Glutamatergic neuron (in vitro differentiated cells): ENCODE data around the gene AFAP1. TPM values are rescaled to one million over a fixed set of nuclear protein-coding genes. Genes with fewer than 3 reads are reported as not detected.

ENCODE experiments used
- DNase-seq: peaks from one replicate; pipeline ENCODE4 v3.0.0; 2022
- H3K27ac Mint-ChIP-seq: one replicate; pipeline ENCODE4 v1.8.0; 2020; ENCODE audit warnings: mild to moderate bottlenecking, mixed read lengths, inconsistent platforms; ENCODE audit not compliant: unreplicated experiment
- H3K27me3 Mint-ChIP-seq: one replicate; pipeline ENCODE4 v1.8.0; 2020; ENCODE audit warnings: mild to moderate bottlenecking, moderate library complexity, mixed read lengths, inconsistent platforms; ENCODE audit not compliant: unreplicated experiment
- H3K36me3 Mint-ChIP-seq: one replicate; pipeline ENCODE4 v1.8.0; 2020; ENCODE audit warnings: mild to moderate bottlenecking, mixed read lengths, inconsistent platforms; ENCODE audit not compliant: unreplicated experiment
- H3K4me1 Mint-ChIP-seq: one replicate; pipeline ENCODE4 v1.8.0; 2020; ENCODE audit warnings: mild to moderate bottlenecking, low read depth, mixed read lengths, inconsistent platforms; ENCODE audit not compliant: unreplicated experiment
- H3K4me3 Mint-ChIP-seq: one replicate; pipeline ENCODE4 v1.8.0; 2020; ENCODE audit warnings: mild to moderate bottlenecking, mixed read lengths, inconsistent platforms; ENCODE audit not compliant: unreplicated experiment
- H3K9me3 Mint-ChIP-seq: one replicate; pipeline ENCODE4 v1.8.0; 2020; ENCODE audit warnings: mild to moderate bottlenecking, moderate library complexity, mixed read lengths, inconsistent platforms; ENCODE audit not compliant: unreplicated experiment
- total RNA-seq: library from RNA; stranded (reverse); fragmentation: NEBNext Ultra II Directional; extraction: Animal tissue kit (Norgen Biotek cat#: 25700); gene quantifications from one replicate; pipeline ENCODE4 v1.2.1, GENCODE V29; 2021; ENCODE audit not compliant: unreplicated experiment
- TF ChIP-seq, protein P1 (sequence below): fragments of 200-600 bp; sonication (generic); IDR thresholded peaks from one replicate; pipeline ENCODE4 v1.5.0; 2021; ENCODE audit not compliant: partially characterized antibody, unreplicated experiment

The AFAP1 gene
- total RNA-seq, 1 donor from 2014 or later = 528 TPM

DNA sequence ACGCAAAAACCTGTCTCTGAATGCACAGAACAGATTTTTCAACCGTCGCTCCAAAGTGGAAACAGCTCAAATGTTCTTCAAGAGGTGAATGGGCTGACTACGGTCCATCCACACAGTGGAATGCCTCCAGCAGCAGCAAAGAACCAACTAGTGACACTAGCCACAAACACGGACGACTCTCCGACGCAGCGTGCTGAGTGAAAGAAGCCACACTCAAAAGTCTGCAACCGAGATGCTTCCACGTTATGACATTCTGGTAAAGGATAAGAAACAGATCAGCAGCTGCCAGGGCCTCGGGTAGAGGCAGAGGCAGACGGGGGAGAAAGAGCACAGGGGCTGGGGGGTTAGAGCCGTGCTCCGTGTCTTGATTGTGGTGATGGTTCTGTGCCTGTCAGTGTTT, 125.2 kb downstream of the AFAP1 start:
- Mint-ChIP-seq H3K4me1 (peaks cover 94% of the 10 kb centered on the region), H3K36me3 (peaks cover 16% of the 10 kb centered on the region), H3K9me3 (peaks cover 82% of the 10 kb centered on the region), H3K27ac (peak overlapping the region; percentile 99), H3K4me3 (peak overlapping the region; percentile 75), H3K27me3 (peaks cover 56% of the 10 kb centered on the region)
- TF ChIP-seq, protein P1, sequence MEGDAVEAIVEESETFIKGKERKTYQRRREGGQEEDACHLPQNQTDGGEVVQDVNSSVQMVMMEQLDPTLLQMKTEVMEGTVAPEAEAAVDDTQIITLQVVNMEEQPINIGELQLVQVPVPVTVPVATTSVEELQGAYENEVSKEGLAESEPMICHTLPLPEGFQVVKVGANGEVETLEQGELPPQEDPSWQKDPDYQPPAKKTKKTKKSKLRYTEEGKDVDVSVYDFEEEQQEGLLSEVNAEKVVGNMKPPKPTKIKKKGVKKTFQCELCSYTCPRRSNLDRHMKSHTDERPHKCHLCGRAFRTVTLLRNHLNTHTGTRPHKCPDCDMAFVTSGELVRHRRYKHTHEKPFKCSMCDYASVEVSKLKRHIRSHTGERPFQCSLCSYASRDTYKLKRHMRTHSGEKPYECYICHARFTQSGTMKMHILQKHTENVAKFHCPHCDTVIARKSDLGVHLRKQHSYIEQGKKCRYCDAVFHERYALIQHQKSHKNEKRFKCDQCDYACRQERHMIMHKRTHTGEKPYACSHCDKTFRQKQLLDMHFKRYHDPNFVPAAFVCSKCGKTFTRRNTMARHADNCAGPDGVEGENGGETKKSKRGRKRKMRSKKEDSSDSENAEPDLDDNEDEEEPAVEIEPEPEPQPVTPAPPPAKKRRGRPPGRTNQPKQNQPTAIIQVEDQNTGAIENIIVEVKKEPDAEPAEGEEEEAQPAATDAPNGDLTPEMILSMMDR = no peak
- DNase-seq = no peak

DNA sequence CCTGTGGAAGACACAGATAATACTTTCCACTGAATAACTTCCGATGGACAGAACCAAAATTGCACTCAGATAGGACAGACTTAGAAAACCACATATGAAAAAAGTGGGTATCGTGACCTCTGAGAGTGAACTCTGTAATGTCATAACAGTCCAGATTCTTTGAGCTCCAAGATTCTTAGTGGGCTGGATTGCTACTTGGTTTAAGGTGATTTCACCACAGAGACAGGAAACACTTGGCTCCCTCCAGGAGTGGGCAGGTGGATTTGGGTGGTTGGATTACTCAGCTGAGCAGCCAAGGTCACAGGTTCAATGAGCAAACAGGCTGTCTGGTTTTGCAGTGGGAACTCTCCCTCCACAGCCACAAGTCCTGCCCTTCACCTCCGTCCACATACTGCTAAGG, 126.0 kb downstream of the AFAP1 start:
- peaks cover 18% of the 10 kb centered on the region for H3K36me3 Mint-ChIP-seq
- H3K9me3 Mint-ChIP-seq = peaks cover 78% of the 10 kb centered on the region
- TF ChIP-seq, protein P1 = no peak
- peak overlapping the region; percentile 99 for H3K27ac Mint-ChIP-seq
- peaks cover 52% of the 10 kb centered on the region for H3K27me3 Mint-ChIP-seq
- H3K4me3 Mint-ChIP-seq = peak overlapping the region; percentile 75
- DNase-seq = no peak
- peaks cover 89% of the 10 kb centered on the region for H3K4me1 Mint-ChIP-seq

DNA sequence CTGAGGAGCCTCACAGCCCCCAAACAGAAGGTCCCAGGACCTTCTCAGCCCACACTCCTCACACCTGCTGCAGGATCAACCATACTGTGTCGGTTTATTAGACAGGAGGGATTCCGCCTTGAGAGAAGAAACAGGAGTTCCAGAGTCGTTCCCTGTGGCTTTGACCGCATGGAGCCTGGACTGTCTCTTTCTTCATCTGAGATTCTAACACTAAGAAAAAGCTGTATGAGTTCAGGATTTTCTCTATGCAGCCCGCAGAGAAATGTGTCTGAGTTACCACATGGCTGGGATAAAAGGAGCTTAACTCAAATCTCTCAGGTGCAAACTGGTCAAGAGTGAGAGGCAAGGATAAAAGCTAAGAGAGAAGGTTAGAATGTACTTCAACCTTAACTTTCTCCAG, 126.7 kb downstream of the AFAP1 start:
- Mint-ChIP-seq H3K27me3 (peaks cover 53% of the 10 kb centered on the region), H3K4me1 (peaks cover 88% of the 10 kb centered on the region), H3K4me3 (peak overlapping the region; percentile 75), H3K36me3 (peaks cover 23% of the 10 kb centered on the region), H3K27ac (peak overlapping the region; percentile 99), H3K9me3 (peaks cover 76% of the 10 kb centered on the region)
- no peak for DNase-seq
- TF ChIP-seq, protein P1 = no peak

DNA sequence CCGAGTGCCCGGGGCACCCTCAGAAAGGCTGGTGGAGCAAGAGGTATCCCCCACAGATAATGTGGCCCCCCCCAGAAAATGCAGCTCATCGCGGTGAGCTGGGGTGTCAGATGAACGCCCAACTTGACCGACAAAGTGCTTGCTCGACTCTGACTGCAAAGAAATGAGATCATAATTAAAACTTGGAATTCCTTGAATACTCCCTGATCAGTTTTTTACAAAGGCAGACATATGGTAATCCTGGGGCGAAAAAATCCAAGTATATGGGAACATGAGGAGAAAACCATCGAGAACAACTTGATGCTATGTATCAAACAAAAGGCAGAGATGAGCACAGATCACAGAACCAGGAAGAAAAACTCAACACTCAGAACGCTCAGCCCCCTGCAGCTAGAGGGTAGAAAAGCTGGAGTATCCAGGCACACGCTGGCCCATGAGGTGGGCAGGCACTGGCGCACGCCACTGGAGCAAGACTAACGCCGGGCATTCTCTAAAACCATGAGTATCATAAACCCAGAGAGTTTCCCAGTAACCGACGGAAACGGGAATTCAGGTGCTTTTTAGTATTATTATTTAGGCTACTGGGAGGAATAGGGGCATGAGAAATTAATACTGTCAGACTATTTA, 127.3 kb downstream of the AFAP1 start:
- H3K27me3 Mint-ChIP-seq = peaks cover 57% of the 10 kb centered on the region
- H3K4me3 Mint-ChIP-seq = peak overlapping the region; percentile 63
- peak overlapping the region; percentile 99 for H3K27ac Mint-ChIP-seq
- H3K36me3 Mint-ChIP-seq = peaks cover 28% of the 10 kb centered on the region
- DNase-seq = no peak
- TF ChIP-seq, protein P1 = no peak
- peaks cover 80% of the 10 kb centered on the region for H3K9me3 Mint-ChIP-seq
- H3K4me1 Mint-ChIP-seq = peaks cover 88% of the 10 kb centered on the region

DNA sequence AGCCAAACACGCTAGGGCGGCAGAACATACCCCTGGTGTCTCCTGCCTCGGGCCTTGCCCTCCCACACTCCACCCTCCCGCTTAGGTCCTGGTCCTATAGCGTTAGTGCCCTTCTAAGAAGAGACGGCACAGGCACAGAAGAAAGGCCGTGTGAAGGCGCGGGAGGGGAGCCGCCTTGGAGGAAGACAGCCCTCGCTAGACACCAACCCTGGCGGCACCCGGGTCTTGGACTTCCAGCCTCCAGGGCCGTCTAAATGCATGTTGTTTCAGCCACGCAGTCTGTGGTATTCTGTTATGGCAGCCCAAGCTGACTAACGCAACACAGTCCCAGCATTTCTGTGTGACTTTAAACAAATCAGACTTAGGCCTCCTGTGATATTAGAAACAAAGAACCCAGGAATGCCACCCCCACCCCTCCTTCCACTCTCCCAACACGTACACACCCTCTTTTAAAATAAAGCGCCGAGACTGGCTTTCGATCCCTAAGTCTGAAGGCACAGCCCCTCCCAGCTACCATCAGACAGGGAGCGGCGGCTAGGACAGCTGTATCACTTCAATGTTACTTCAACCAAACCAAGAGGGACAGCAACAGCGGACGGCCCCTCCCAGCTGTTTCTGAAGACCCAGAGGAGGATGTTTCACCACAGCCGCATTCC, 128.0 kb downstream of the AFAP1 start:
- TF ChIP-seq, protein P1 = no peak
- H3K27ac Mint-ChIP-seq = peak overlapping the region; percentile 99
- peaks cover 87% of the 10 kb centered on the region for H3K4me1 Mint-ChIP-seq
- peaks cover 77% of the 10 kb centered on the region for H3K9me3 Mint-ChIP-seq
- peaks cover 54% of the 10 kb centered on the region for H3K27me3 Mint-ChIP-seq
- peaks cover 28% of the 10 kb centered on the region for H3K36me3 Mint-ChIP-seq
- peak overlapping the region; percentile 63 for H3K4me3 Mint-ChIP-seq
- DNase-seq = no peak
